ENCODE data around the gene WDR20.

The WDR20 gene

DNA sequence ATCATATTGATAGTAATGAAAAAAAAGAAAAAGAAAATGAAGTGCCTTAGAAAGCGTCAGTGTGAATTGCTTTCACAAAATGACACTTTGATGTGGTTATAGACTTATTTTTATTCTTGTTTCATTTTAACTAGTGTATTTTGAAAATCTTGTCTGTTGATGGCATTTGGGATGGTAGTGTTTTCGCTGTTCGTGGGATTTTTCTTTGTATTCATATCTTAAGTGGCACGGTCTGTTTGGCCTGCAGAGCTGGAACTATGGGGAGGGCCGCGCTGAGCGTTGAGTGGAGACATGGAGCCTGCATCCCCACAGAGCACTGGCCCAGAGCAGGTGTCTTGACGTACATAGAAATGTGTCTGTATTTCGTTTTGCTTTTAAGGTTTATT is 61.6 kb downstream of the WDR20 start:
- DNase-seq = no peak

GRCh38 chr14:102201776-102202175 is 62.1 kb downstream of the WDR20 start:
- no peak for DNase-seq

DNA sequence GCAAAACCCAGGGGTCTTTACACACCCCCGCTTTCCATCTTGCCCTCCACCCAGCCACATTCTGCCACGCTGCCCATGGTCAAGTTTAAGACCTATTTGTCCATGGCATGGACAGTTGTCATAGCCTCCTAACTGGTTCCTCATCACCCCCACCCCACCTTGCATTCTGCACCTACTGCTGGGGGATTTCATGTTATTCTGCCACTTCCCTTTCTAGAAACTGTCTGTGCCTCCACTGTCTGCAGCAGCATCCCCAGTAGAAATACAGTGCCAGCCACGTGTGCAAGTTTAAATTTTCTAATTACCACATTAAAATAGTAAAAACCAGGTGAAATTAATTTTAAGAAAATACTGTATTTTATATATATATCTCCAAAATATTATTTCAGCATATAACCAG is 63.2 kb downstream of the WDR20 start:
- DNase-seq = no peak

GRCh38 chr14:102203382-102203781 is 63.7 kb downstream of the WDR20 start:
- no peak for DNase-seq

- DNase-seq = no peak
These were observed 65.9 kb downstream of the WDR20 start for GRCh38 chr14:102205560-102205959.

DNA sequence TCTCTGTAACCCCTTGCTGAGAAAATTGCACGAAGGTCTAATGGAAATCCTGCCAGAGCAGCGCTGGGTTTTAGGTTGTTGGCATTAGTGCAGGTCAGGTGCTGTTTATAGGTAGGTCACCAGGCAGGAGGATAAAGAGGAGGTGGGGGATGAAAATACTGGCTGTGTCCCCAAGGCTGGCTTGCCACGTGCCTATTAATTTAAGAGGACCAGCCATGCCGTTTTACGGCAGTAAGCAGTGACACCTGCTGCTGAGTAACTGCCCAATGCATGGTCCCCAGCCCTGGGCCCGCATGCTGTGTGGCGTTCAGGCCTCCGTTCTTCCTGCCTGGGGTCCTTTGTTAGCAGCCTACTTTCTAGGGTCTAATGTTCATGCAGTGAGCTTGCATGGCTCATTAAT is 67.2 kb downstream of the WDR20 start:
- DNase-seq = no peak

DNA sequence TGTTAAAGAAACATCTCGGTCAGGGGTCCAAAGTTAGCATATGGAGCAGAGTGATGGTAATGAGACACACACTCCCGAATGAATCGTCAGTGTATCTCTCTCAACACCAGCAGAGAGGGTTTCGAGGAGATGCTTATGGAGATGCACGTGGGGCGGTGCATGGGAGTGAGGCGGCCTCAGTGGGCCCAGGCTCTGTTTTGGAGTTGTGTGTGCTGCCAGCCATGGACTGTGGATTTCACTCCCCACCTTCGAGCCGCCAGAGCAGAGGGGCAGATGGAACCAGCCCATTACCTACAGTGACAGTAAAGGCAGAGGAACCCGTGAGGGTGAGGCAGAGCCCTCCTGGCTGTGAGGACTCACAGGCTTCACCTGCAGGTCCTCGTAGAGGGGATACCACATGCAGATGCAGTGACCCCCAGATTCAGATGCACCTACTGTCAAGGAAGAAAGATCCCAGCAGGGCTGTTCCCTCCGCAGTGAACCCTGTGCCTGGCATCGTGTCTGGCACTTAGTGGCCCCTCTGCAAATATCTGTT is 68.2 kb downstream of the WDR20 start:
- no peak for DNase-seq

- DNase-seq = no peak
These were observed 69.0 kb downstream of the WDR20 start for GRCh38 chr14:102208741-102209140.

- DNase-seq = no peak
These were observed 69.7 kb downstream of the WDR20 start for GRCh38 chr14:102209224-102209966.

DNA sequence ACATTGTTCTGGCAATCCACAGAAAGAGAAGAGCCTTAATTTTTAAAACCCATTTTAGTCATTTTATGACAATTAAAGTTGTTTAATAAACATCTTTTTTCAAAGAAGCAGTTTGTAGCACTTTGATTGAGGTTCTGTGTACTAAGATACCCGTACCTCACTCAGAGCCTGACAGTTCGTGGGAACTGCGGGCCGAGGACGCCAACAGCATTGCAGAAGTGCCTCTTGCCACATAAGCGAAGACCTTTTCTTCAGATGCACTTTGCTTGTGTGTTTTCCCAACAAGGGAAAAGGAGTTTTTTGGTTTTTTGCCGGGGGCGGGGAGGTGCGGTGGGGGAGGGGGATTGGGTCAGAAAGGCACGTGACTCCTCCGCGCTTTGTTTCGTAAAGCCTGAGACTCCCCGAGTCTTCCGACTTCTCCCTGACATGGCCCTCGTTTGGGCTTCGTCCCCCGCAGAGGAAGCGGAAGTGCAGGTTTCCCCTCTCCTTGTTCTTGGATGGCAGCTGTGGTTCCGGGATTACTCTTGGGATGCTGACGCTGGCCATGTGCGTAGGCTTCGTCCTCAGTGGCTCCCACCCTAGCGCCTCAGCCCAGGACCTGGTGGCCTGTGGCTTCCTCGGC is 70.8 kb downstream of the WDR20 start:
- no peak for DNase-seq

DNA sequence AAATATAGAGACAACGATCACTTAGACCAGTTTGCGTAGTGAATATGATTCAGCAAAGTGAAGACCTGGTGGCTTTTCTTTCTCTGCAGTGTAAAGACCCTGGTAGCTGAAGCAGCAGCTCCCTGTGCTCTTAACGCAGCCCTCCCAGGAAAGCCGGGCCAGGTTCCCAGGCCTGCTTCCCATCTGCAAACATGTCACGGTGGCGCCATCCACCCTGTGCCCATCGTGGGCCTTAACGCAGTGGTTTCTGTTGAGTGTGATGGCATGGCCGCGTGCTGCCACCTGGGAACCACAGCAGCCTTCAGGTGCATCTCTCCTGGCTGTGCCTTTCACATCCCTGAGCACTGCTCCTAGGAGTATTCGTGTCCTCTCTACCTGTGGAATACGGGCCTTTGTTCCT is 71.5 kb downstream of the WDR20 start:
- DNase-seq = no peak

- DNase-seq = no peak
These were observed 72.7 kb downstream of the WDR20 start for GRCh38 chr14:102212356-102212755.

GRCh38 chr14:102212845-102213244 is 73.1 kb downstream of the WDR20 start:
- DNase-seq = no peak

DNA sequence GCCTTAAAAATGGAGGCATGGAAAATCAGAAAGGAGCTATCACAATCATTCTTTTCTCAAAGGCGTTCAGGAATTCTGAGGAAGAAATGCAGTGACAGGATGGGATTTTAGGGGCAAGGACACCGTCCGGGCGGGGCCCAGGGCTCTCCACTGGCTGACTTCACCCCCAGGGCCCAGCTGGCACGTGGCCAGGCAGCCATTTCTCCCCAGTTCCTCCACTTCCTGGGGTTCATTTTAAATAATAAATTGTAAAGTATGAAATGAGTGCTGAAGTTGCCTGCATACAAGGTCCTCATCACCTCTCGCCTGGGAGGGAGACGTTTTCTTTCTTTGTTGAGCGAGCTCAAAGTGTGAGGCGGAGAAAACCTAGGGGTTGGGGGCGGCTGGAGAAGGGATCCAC is 73.8 kb downstream of the WDR20 start:
- DNase-seq = no peak

GRCh38 chr14:102213984-102214658 is 74.4 kb downstream of the WDR20 start:
- DNase-seq = no peak

GRCh38 chr14:102215071-102215470 is 75.4 kb downstream of the WDR20 start:
- peak; percentile 73 for DNase-seq

GRCh38 chr14:102215576-102216250 is 76.0 kb downstream of the WDR20 start:
- peak; percentile 86 for DNase-seq

DNA sequence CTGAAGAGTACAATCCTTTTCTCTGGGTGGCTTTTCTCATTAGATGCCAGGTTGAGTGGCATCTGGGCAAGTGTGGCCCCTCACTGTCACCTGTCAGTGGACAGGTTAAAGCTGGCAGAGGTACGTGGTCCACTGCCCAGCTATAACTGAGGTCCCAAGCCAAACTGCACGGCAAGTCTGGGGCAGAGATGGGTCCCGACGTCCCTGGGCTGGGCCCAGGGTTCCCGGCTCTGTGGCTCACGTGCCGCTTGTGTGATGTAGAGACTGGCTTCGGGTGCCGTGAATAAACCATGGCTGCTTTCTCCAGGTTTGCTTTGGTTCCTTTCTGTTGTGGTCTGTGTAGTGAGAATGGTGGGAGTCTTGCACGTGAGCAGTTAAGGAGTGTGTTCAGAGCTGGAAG is 77.7 kb downstream of the WDR20 start:
- no peak for DNase-seq

DNA sequence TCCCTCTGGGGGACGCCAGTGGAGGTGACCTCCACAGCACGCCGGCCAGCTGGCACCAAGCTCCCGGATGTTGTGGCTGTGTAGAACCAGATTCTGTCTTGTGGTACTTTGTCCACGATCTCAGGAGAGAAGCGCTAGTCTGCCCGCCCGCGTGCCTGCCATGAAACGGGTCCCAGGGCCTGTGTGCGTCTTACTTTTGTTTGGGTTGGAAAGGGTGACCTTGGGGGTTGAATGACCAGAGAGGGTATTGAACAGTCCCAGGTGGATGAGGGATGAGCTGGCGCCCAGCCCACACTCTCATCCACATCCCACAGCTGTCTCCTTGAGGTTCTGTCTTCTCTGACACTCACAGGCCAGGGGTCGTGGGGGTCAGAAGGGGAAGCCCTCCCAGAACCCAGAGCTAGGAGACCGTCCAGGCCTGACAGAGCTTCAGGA is 78.3 kb downstream of the WDR20 start:
- DNase-seq = no peak

DNA sequence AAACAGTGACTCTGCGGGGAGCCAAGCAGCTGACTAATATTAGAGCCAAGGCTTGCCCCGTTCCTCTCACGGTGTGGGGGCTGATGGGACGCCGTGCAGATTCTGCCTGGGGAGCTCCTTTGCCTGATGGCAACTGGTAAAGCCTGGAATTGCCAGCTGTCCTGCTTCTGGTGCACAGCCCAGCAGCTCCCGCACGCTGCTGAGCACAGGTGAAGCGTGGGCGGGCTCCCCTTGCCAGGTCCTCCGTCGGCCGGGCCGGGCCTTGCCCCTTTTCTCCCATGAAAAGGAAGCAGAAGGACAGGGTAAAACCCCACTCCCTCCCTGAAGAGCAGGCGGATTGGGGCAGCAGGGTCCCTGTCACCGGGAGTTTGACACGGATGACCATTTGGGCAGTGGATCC is 79.0 kb downstream of the WDR20 start:
- DNase-seq = no peak

GRCh38 chr14:102219316-102219715 is 79.6 kb downstream of the WDR20 start:
- no peak for DNase-seq

- no peak for DNase-seq
These were observed 80.3 kb downstream of the WDR20 start for GRCh38 chr14:102220031-102220430.

DNA sequence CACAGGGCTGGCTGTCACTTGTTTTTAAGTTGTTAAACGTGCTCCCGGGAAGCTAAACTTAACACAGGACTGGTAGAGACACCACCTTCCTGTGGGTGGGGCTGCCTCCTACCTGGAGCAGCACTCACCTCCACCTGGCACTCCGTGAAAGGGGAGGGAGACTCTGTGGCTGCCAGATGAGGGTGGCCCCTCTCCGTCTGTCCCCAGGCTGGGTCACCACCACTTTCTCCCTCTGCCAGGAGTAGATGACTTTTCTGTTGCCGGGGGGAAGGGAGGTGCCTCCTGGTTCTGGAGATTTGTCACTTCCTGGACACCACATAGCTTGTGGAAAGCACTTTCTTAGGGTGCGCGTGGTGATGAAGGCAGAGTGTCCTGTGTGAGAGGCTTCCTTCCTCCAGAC is 81.3 kb downstream of the WDR20 start:
- no peak for DNase-seq

Measured in NCI-H1092 treated with DMSO at 0.1 percent for 48 hours (cell line).